Peyer's patch (tissue), 4 donors: ENCODE data around the gene CASR. TPM values are rescaled to one million over a fixed set of nuclear protein-coding genes. Genes with fewer than 3 reads are reported as not detected.

ENCODE experiments used
- DNase-seq, 3 donors: peaks; one replicate each; pipeline ENCODE4 v3.0.0-alpha.2; 2017 to 2019
- H3K27ac ChIP-seq, 4 donors: fragments of 200-600 bp; sonication (generic); one replicate each; pipeline ENCODE4 v1.5.1; 2016 to 2019
- H3K27me3 ChIP-seq, 2 donors: fragments of 200-600 bp; sonication (generic); one replicate each; pipeline ENCODE4 v1.5.1; 2019
- H3K36me3 ChIP-seq, 3 donors: fragments of 200-600 bp; sonication (generic); one replicate each; pipeline ENCODE4 v1.5.1; 2016 to 2019
- H3K4me1 ChIP-seq, 4 donors: fragments of 200-600 bp; sonication (generic); one replicate each; pipeline ENCODE4 v1.5.1; 2016 to 2019
- H3K4me3 ChIP-seq, 4 donors: fragments of 200-600 bp; sonication (generic); 1 replicate in 3 of 4; 2 replicates in 1 of 4; pipeline ENCODE4 v1.5.1; 2016 to 2019; ENCODE audit warnings: mild to moderate bottlenecking in 1 of 4
- H3K9me3 ChIP-seq, 4 donors: fragments of 200-600 bp; sonication (generic); one replicate each; pipeline ENCODE4 v1.5.1; 2016 to 2019; ENCODE audit warnings: mild to moderate bottlenecking in 1 of 4
- POLR2A ChIP-seq, 2 donors: fragments of 450-650 bp; IDR thresholded peaks; one replicate each; pipeline ENCODE4 v1.5.1; 2017; ENCODE audit warnings: antibody characterized with exemption in 2 of 2, mild to moderate bottlenecking in 2 of 2, moderate library complexity in 2 of 2
- total RNA-seq, 4 donors: library from RNA; depleted of rRNA; stranded (reverse); fragments of >200 nt; gene quantifications; one replicate each; pipeline ENCODE4 v1.1.0, GENCODE V29; 2016
- TF ChIP-seq, protein P1 (sequence below), 6 experiments: fragments of 450-650 bp in 4 of 6; fragments of 200-600 bp in 2 of 6; sonication (generic) in 1 of 6; IDR thresholded peaks; one replicate each; pipeline ENCODE4 v1.5.1; 2017 to 2019; ENCODE audit warnings: antibody characterized with exemption in 6 of 6, mild to moderate bottlenecking in 3 of 6, moderate library complexity in 1 of 6

CASR gene
- total RNA-seq, 4 donors from 2014 or later = 0.28 to 1.7 (median 1.1) TPM; not detected in 1

DNA sequence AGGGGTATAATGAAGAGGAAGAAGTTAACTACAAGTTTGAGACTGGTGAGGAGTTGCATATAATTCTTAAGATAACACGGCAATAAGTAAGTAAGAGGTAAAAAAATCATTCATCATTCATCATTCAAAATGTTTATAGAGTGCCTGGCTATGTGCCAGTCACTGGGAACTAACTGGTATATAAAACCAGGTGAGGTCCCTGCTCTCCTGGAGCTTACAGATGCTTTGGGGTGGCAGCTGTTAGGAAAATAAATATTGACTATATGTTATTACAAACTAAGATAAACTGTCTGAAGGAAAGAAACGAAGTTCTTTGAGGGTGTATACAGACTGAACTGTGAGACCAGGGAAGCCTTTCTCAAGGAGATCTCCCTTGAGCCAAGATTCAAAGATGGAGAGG is 2.9 kb downstream of the CASR start:
- TF ChIP-seq POLR2A (IDR thresholded peaks at IDR 0.05) = no peak
- TF ChIP-seq, protein P1, sequence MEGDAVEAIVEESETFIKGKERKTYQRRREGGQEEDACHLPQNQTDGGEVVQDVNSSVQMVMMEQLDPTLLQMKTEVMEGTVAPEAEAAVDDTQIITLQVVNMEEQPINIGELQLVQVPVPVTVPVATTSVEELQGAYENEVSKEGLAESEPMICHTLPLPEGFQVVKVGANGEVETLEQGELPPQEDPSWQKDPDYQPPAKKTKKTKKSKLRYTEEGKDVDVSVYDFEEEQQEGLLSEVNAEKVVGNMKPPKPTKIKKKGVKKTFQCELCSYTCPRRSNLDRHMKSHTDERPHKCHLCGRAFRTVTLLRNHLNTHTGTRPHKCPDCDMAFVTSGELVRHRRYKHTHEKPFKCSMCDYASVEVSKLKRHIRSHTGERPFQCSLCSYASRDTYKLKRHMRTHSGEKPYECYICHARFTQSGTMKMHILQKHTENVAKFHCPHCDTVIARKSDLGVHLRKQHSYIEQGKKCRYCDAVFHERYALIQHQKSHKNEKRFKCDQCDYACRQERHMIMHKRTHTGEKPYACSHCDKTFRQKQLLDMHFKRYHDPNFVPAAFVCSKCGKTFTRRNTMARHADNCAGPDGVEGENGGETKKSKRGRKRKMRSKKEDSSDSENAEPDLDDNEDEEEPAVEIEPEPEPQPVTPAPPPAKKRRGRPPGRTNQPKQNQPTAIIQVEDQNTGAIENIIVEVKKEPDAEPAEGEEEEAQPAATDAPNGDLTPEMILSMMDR (IDR thresholded peaks at IDR 0.05) = no peak
- Histone ChIP-seq H3K36me3 (no peaks in the 10 kb centered on the region), H3K4me1 (peaks cover 0 to 35% (median 0%) of the 10 kb centered on the region in 4 donors), H3K27ac (no peak overlapping the region), H3K27me3 (peaks cover 0 to 10% of the 10 kb centered on the region in 2 donors), H3K4me3 (no peak overlapping the region), H3K9me3 (no peaks in the 10 kb centered on the region)
- DNase-seq = no peak

GRCh38 chr3:122188737-122189136 is 5.3 kb downstream of the CASR start:
- Histone ChIP-seq H3K27me3 (peaks cover 0 to 7% of the 10 kb centered on the region in 2 donors), H3K27ac (no peak overlapping the region), H3K4me1 (peaks cover 0 to 32% (median 0%) of the 10 kb centered on the region in 4 donors), H3K36me3 (no peaks in the 10 kb centered on the region), H3K4me3 (no peak overlapping the region), H3K9me3 (no peaks in the 10 kb centered on the region)
- no peak for DNase-seq
- no peak for TF ChIP-seq POLR2A (IDR thresholded peaks at IDR 0.05)
- TF ChIP-seq, protein P1 (IDR thresholded peaks at IDR 0.05) = no peak

- Histone ChIP-seq H3K27ac (no peak overlapping the region), H3K9me3 (no peaks in the 10 kb centered on the region), H3K4me3 (no peak overlapping the region), H3K36me3 (no peaks in the 10 kb centered on the region), H3K4me1 (peaks cover 0 to 26% (median 0%) of the 10 kb centered on the region in 4 donors), H3K27me3 (peaks cover 0 to under 1% of the 10 kb centered on the region in 2 donors)
- TF ChIP-seq, protein P1 (IDR thresholded peaks at IDR 0.05) = no peak
- TF ChIP-seq POLR2A (IDR thresholded peaks at IDR 0.05) = no peak
- no peak for DNase-seq
These were observed 5.9 kb downstream of the CASR start for GRCh38 chr3:122189357-122189756.

DNA sequence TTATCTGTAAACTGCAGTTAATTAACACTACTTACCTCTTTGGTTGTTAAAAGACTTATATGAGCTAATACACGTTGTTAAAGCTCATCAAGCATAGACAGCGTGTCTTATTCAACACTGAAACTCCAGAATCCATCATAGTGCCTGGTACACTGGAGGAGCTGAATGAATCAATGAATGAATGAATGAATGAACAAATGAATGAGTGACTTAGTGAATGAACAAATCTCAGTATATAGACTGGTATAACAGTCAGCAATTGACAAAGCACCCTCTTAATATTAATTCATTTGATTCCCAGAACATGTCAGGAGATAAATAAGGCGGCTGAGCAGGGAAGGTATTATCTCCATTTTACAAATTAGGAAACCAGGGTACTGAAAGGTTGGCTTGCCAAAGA is 7.1 kb downstream of the CASR start:
- Histone ChIP-seq H3K9me3 (no peaks in the 10 kb centered on the region), H3K36me3 (no peaks in the 10 kb centered on the region), H3K4me3 (no peak overlapping the region), H3K4me1 (peaks cover 0 to 23% (median 0%) of the 10 kb centered on the region in 4 donors), H3K27ac (no peak overlapping the region), H3K27me3 (no peaks in the 10 kb centered on the region)
- no peak for TF ChIP-seq POLR2A (IDR thresholded peaks at IDR 0.05)
- TF ChIP-seq, protein P1 (IDR thresholded peaks at IDR 0.05) = no peak
- no peak for DNase-seq

GRCh38 chr3:122198966-122199365 is 15.5 kb downstream of the CASR start:
- TF ChIP-seq, protein P1 (IDR thresholded peaks at IDR 0.05) = no peak
- TF ChIP-seq POLR2A (IDR thresholded peaks at IDR 0.05) = no peak
- no peaks in the 10 kb centered on the region for H3K9me3 ChIP-seq
- no peaks in the 10 kb centered on the region for H3K36me3 ChIP-seq
- H3K4me3 ChIP-seq = no peak overlapping the region
- H3K4me1 ChIP-seq = no peaks in the 10 kb centered on the region
- no peaks in the 10 kb centered on the region for H3K27me3 ChIP-seq
- no peak for DNase-seq
- H3K27ac ChIP-seq = no peak overlapping the region

DNA sequence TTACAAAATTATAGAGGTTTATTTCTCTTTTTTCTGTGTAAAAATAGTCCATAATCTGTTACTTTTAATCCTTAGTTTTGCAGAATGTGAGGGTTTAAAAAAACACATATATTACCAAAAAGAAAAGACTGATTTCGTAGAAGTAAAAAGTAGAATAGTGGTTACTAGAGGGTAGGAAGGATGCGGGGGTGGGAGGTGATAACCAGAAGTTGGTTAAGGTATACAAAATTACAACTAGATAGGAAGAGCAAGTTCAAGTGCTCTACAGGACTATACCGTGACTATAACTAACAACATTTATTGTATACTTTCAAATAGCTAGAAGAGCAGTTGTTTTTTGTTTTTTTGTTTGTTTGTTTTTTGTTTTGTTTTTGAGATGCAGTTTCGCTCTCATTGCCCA is 16.1 kb downstream of the CASR start:
- Histone ChIP-seq H3K36me3 (no peaks in the 10 kb centered on the region), H3K27ac (no peak overlapping the region), H3K4me1 (no peaks in the 10 kb centered on the region), H3K9me3 (no peaks in the 10 kb centered on the region), H3K4me3 (no peak overlapping the region), H3K27me3 (no peaks in the 10 kb centered on the region)
- TF ChIP-seq, protein P1 (IDR thresholded peaks at IDR 0.05) = no peak
- TF ChIP-seq POLR2A (IDR thresholded peaks at IDR 0.05) = no peak
- DNase-seq = no peak
